SK-N-SH (cell line): Measurements from ENCODE around the gene GAS7. TPM values are rescaled to one million over a fixed set of nuclear protein-coding genes. Genes with fewer than 3 reads are reported as not detected.

Experiments used
- CTCF ChIA-PET: fragments of 300-600, 350-600 bp; formaldehyde crosslinking; extraction: SDS; loops from one replicate; lab custom pipeline; 2021; lab: Yijun Ruan, JAX
- POLR2A ChIA-PET: fragments of 350-600 bp; sonication (Branson Sonifier 250); formaldehyde crosslinking; extraction: SDS; loops from one replicate; lab custom pipeline; 2020; ENCODE audit warnings: antibody characterized with exemption, inconsistent platforms; lab: Yijun Ruan, JAX
- DNase-seq: peaks from one replicate; pipeline ENCODE4 v3.0.0; 2012
- H2AFZ ChIP-seq: fragments of 200-600 bp; sonication (generic); 2 replicates; pipeline ENCODE4 v1.8.1; 2016; ENCODE audit warnings: antibody characterized with exemption, mild to moderate bottlenecking, low read depth
- H3F3A ChIP-seq: fragments of 200-600 bp; sonication (generic); replicated peaks from 2 replicates; pipeline ENCODE3; 2016; ENCODE audit warnings: antibody characterized with exemption, mild to moderate bottlenecking; ENCODE audit not compliant: insufficient read depth
- H3K27ac ChIP-seq, 2 experiments: fragments of 200-500 bp in 1 of 2; fragments of 200-600 bp in 1 of 2; sonication (Bioruptor generic) in 1 of 2; sonication (generic), shearing (Covaris generic) in 1 of 2; 2 replicates each; pipeline versions ENCODE4 v1.5.1 to v1.6.1; 2014 to 2016; ENCODE audit warnings: low read depth in 2 of 2, inconsistent platforms in 1 of 2, low read length in 1 of 2, mild to moderate bottlenecking in 1 of 2, mixed read lengths in 1 of 2
- H3K27me3 ChIP-seq: fragments of 200-600 bp; sonication (generic), shearing (Covaris generic); 2 replicates; pipeline ENCODE4 v1.6.1; 2016; ENCODE audit warnings: mixed run types; ENCODE audit not compliant: insufficient read depth
- H3K36me3 ChIP-seq, 2 experiments: fragments of 200-500 bp in 1 of 2; fragments of 200-600 bp in 1 of 2; sonication (Bioruptor generic) in 1 of 2; sonication (generic) in 1 of 2; replicated peaks in 1 of 2; 2 replicates each; pipeline versions ENCODE3 to v1.5.1; 2014 to 2016; ENCODE audit warnings: low read length in 1 of 2, mild to moderate bottlenecking in 1 of 2; ENCODE audit not compliant: insufficient read depth in 2 of 2, control insufficient read depth in 1 of 2
- H3K4me1 ChIP-seq, 2 experiments: fragments of 200-500 bp in 1 of 2; fragments of 200-600 bp in 1 of 2; sonication (Bioruptor generic) in 1 of 2; sonication (generic), shearing (Covaris generic) in 1 of 2; 2 replicates each; pipeline versions ENCODE4 v1.5.1 to v1.6.1; 2014 to 2016; ENCODE audit warnings: low read depth in 1 of 2, low read length in 1 of 2, mixed run types in 1 of 2; ENCODE audit not compliant: insufficient read depth in 2 of 2, control insufficient read depth in 1 of 2
- H3K4me2 ChIP-seq: fragments of 200-600 bp; sonication (generic), shearing (Covaris generic); 2 replicates; pipeline ENCODE4 v1.6.1; 2017; ENCODE audit warnings: mixed run types
- H3K4me3 ChIP-seq, 2 experiments: fragments of 200-500 bp in 1 of 2; fragments of 200-600 bp in 1 of 2; sonication (Bioruptor generic) in 1 of 2; sonication (generic), shearing (Covaris generic) in 1 of 2; 2 replicates each; pipeline versions ENCODE4 v1.5.1 to v1.8.1; 2014 to 2016; ENCODE audit warnings: low read depth in 2 of 2, inconsistent platforms in 1 of 2, low read length in 1 of 2, mild to moderate bottlenecking in 1 of 2, mixed read lengths in 1 of 2, moderate library complexity in 1 of 2
- H3K79me2 ChIP-seq: fragments of 200-600 bp; sonication (generic); 2 replicates; pipeline ENCODE4 v1.8.1; 2017; ENCODE audit warnings: mild to moderate bottlenecking; ENCODE audit not compliant: insufficient read depth
- H3K9ac ChIP-seq: fragments of 200-600 bp; sonication (generic); 2 replicates; pipeline ENCODE4 v1.6.1; 2017; ENCODE audit warnings: mixed run types
- H3K9me2 ChIP-seq: fragments of 200-600 bp; sonication (generic); 2 replicates; pipeline ENCODE4 v1.6.1; 2017; ENCODE audit warnings: mixed run types
- H3K9me3 ChIP-seq: fragments of 200-600 bp; sonication (generic); 2 replicates; pipeline ENCODE4 v1.6.1; 2017; ENCODE audit warnings: mixed run types, mild to moderate bottlenecking, moderate library complexity
- H4K20me1 ChIP-seq: fragments of 200-600 bp; sonication (generic); 2 replicates; pipeline ENCODE4 v1.6.1; 2017; ENCODE audit warnings: mild to moderate bottlenecking, mixed run types; ENCODE audit not compliant: insufficient read depth
- CTCF ChIP-seq: fragments of 200-600 bp; sonication (generic); IDR thresholded peaks from 2 replicates; pipeline ENCODE4 v1.6.1; 2017; ENCODE audit warnings: antibody characterized with exemption, mild to moderate bottlenecking, moderate library complexity
- ELF1 ChIP-seq: IDR thresholded peaks from 2 replicates; pipeline ENCODE4 v1.4.0; 2012
- EP300 ChIP-seq, 2 experiments: IDR thresholded peaks; 2 replicates each; pipeline versions ENCODE4 v1.4.0 to v1.6.1; 2012; ENCODE audit warnings: borderline replicate concordance in 1 of 2, low read depth in 1 of 2, low read length in 1 of 2
- FOSL2 ChIP-seq: IDR thresholded peaks from 2 replicates; pipeline ENCODE4 v1.4.0; 2012; ENCODE audit warnings: low read depth, mild to moderate bottlenecking, moderate library complexity, borderline replicate concordance
- FOXJ3 ChIP-seq: sonication (generic); formaldehyde crosslinking; IDR thresholded peaks from 2 replicates; pipeline ENCODE4 v1.5.1; 2020; ENCODE audit warnings: mild to moderate bottlenecking, missing genetic modification reagents
- FOXM1 ChIP-seq: IDR thresholded peaks from 2 replicates; pipeline ENCODE4 v1.4.0; 2012; ENCODE audit warnings: low read depth, mild to moderate bottlenecking
- GABPA ChIP-seq: IDR thresholded peaks from 2 replicates; pipeline ENCODE4 v1.4.0; 2012; ENCODE audit warnings: low read depth, mild to moderate bottlenecking
- GATA2 ChIP-seq: sonication (generic); formaldehyde crosslinking; IDR thresholded peaks from 2 replicates; pipeline ENCODE4 v1.5.0; 2020; ENCODE audit warnings: mild to moderate bottlenecking, missing genetic modification reagents
- JUND ChIP-seq: IDR thresholded peaks from 2 replicates; pipeline ENCODE4 v1.4.0; 2012
- MEF2A ChIP-seq: IDR thresholded peaks from 2 replicates; pipeline ENCODE4 v1.4.0; 2012; ENCODE audit warnings: low read depth, borderline replicate concordance
- MXI1 ChIP-seq: IDR thresholded peaks from 2 replicates; pipeline ENCODE4 v1.6.1; 2012; ENCODE audit warnings: mild to moderate bottlenecking, low read depth, low read length, improper control_type of control experiment
- NRF1 ChIP-seq: IDR thresholded peaks from 2 replicates; pipeline ENCODE4 v1.6.1; 2012; ENCODE audit warnings: low read depth, mild to moderate bottlenecking, low read length
- POLR2AphosphoS5 ChIP-seq: IDR thresholded peaks from 2 replicates; pipeline ENCODE4 v1.6.1; 2012; ENCODE audit warnings: low read depth, low read length
- RAD21 ChIP-seq: IDR thresholded peaks from 2 replicates; pipeline ENCODE4 v1.6.1; 2012; ENCODE audit warnings: mild to moderate bottlenecking, low read length
- RCOR1 ChIP-seq: fragments of 150-350 bp; IDR thresholded peaks from 2 replicates; pipeline ENCODE4 v1.6.1; 2017; ENCODE audit warnings: antibody characterized with exemption, low read length
- RFX5 ChIP-seq: IDR thresholded peaks from 2 replicates; pipeline ENCODE4 v1.6.1; 2012; ENCODE audit warnings: mild to moderate bottlenecking, improper control_type of control experiment, low read length
- RXRA ChIP-seq: IDR thresholded peaks from 2 replicates; pipeline ENCODE4 v1.4.0; 2012; ENCODE audit warnings: low read depth, mild to moderate bottlenecking, borderline replicate concordance
- SIN3A ChIP-seq: IDR thresholded peaks from 2 replicates; pipeline ENCODE4 v1.6.1; 2012; ENCODE audit warnings: low read depth, mild to moderate bottlenecking, low read length, moderate library complexity, borderline replicate concordance
- SMC3 ChIP-seq: IDR thresholded peaks from 2 replicates; pipeline ENCODE4 v1.6.1; 2012; ENCODE audit warnings: low read depth, low read length, improper control_type of control experiment
- TEAD4 ChIP-seq: IDR thresholded peaks from 2 replicates; pipeline ENCODE4 v1.4.0; 2012; ENCODE audit warnings: mild to moderate bottlenecking, borderline replicate concordance; ENCODE audit not compliant: insufficient read depth
- YY1 ChIP-seq: IDR thresholded peaks from 2 replicates; pipeline ENCODE4 v1.4.0; 2012; ENCODE audit warnings: low read depth, mild to moderate bottlenecking
- WGBS: methylation state at CpG from one replicate; pipeline ENCODE4 v1.1.6; 2017; ENCODE audit warnings: low lambda C conversion rate; 5-methylcytosine and 5-hydroxymethylcytosine counted together
- polyA plus RNA-seq, 3 experiments: library from polyadenylated mRNA; depleted of rRNA; stranded (reverse); fragments of >200 nt; gene quantifications; 2 replicates each; pipeline ENCODE4 v1.2.3, GENCODE V29; 2012
- TF ChIP-seq, protein P1 (sequence below): IDR thresholded peaks from 2 replicates; pipeline ENCODE4 v1.4.0; 2012; ENCODE audit warnings: low read depth, borderline replicate concordance
- TF ChIP-seq, protein P2 (sequence below): IDR thresholded peaks from 2 replicates; pipeline ENCODE4; 2012
- TF ChIP-seq, protein P3 (sequence below): IDR thresholded peaks from 2 replicates; pipeline ENCODE4 v1.6.1; 2012; ENCODE audit warnings: mild to moderate bottlenecking, low read depth, low read length, moderate library complexity

The GAS7 gene
- polyA plus RNA-seq, 1 of the 3 experiments (the other 2 are of a cell fraction) = 0.12 TPM

DNA sequence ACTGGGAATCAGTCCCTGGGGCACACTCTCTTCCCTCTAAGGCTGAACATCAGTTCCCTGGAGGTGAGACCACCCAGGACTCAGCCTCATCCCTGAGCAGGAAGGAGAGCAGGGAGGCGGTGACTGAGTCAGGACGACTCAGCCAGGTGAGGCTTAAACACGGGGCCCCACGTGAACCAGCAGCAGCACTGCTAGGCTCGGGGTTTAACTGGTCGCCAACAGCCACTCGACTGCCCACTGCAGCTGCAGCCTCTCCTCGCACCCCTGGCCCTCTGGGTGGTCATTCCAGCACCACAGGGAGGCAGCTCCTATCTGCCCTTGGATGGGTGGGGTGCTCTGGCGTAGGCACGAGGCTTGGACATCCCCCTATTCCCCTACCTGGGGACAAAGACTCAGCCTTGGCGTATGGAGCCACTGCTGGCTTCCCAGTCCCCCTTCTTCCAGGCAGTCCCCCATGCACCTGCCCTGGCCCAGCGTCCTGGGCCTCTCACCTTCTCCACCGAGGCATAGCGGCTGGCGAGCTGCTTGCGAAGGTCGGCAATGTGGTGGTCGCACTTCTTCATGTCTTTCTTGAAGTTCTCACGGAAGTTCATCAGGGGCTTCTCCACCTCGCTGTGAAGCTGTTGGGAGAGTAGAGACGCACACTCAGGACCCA, 272.1 kb downstream of the GAS7 start (continued):
- TF ChIP-seq CTCF (no peak), SIN3A (no peak), EP300 (IDR thresholded peaks at IDR 0.05; ENCODE audit: borderline replicate concordance in 1 of 2, low read depth in 1 of 2, low read length in 1 of 2) (no peak), TEAD4 (no peak), GATA2 (CRISPR knock-in tag) (no peak), RAD21 (no peak), MEF2A (no peak), ELF1 (no peak)
- TF ChIP-seq, protein P1, sequence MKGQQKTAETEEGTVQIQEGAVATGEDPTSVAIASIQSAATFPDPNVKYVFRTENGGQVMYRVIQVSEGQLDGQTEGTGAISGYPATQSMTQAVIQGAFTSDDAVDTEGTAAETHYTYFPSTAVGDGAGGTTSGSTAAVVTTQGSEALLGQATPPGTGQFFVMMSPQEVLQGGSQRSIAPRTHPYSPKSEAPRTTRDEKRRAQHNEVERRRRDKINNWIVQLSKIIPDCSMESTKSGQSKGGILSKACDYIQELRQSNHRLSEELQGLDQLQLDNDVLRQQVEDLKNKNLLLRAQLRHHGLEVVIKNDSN = no peak
- TF ChIP-seq, protein P2, sequence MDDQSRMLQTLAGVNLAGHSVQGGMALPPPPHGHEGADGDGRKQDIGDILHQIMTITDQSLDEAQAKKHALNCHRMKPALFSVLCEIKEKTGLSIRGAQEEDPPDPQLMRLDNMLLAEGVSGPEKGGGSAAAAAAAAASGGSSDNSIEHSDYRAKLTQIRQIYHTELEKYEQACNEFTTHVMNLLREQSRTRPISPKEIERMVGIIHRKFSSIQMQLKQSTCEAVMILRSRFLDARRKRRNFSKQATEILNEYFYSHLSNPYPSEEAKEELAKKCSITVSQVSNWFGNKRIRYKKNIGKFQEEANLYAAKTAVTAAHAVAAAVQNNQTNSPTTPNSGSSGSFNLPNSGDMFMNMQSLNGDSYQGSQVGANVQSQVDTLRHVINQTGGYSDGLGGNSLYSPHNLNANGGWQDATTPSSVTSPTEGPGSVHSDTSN = no peak

DNA sequence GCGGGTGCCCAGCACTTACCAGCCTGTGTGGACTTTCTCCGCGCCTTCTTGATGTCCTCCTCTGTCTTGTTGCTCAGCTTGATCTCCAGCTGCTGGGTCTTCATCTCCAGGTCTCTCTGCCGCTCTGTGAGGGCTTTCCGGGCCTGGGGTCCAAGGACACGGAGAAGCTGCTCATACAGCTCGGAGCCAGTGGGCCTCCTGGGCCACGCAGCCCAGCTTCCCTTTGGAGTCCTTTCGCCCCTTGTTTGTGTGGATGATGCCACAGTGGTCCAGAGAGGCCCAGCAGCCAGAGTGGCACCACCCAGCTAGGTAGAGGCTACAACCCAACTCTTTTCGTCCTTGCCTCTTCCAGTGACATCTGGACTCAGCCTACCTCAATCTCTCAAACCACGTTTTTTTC, 272.9 kb downstream of the GAS7 start:
- no peaks in the 10 kb centered on the region for H4K20me1 ChIP-seq
- CTCF ChIA-PET = interaction anchor here (0.5 to 6.0 kb wide), 16 partner anchors 10 to 691 kb away, joined by 3 to 67 read pairs (median 4); no protein-coding TSS in a partner anchor
- H3K4me3 ChIP-seq = no peak overlapping the region
- DNase-seq = no peak
- H3K27me3 ChIP-seq = peaks cover 23% of the 10 kb centered on the region; the same call in 1 of the 2 replicates
- no peaks in the 10 kb centered on the region for H3F3A ChIP-seq
- H3K9ac ChIP-seq = no peak overlapping the region
- TF ChIP-seq GABPA = no peak
- TF ChIP-seq FOXM1 = no peak
- TF ChIP-seq, protein P3, sequence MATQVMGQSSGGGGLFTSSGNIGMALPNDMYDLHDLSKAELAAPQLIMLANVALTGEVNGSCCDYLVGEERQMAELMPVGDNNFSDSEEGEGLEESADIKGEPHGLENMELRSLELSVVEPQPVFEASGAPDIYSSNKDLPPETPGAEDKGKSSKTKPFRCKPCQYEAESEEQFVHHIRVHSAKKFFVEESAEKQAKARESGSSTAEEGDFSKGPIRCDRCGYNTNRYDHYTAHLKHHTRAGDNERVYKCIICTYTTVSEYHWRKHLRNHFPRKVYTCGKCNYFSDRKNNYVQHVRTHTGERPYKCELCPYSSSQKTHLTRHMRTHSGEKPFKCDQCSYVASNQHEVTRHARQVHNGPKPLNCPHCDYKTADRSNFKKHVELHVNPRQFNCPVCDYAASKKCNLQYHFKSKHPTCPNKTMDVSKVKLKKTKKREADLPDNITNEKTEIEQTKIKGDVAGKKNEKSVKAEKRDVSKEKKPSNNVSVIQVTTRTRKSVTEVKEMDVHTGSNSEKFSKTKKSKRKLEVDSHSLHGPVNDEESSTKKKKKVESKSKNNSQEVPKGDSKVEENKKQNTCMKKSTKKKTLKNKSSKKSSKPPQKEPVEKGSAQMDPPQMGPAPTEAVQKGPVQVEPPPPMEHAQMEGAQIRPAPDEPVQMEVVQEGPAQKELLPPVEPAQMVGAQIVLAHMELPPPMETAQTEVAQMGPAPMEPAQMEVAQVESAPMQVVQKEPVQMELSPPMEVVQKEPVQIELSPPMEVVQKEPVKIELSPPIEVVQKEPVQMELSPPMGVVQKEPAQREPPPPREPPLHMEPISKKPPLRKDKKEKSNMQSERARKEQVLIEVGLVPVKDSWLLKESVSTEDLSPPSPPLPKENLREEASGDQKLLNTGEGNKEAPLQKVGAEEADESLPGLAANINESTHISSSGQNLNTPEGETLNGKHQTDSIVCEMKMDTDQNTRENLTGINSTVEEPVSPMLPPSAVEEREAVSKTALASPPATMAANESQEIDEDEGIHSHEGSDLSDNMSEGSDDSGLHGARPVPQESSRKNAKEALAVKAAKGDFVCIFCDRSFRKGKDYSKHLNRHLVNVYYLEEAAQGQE = no peak
- no peak for TF ChIP-seq SMC3
- TF ChIP-seq GATA2 (CRISPR knock-in tag) = no peak
- TF ChIP-seq NRF1 = no peak
- TF ChIP-seq RXRA = no peak
- no peak for TF ChIP-seq ELF1
- TF ChIP-seq YY1 = no peak
- TF ChIP-seq JUND = no peak
- no peak for TF ChIP-seq EP300 (IDR thresholded peaks at IDR 0.05; ENCODE audit: borderline replicate concordance in 1 of 2, low read depth in 1 of 2, low read length in 1 of 2)
- TF ChIP-seq TEAD4 = no peak
- no peak for TF ChIP-seq FOXJ3 (CRISPR knock-in tag)
- TF ChIP-seq FOSL2 = no peak
- no peak for TF ChIP-seq RCOR1
- TF ChIP-seq POLR2AphosphoS5 = no peak
- no peak for TF ChIP-seq RFX5
- TF ChIP-seq MXI1 = no peak
- TF ChIP-seq, all 33 proteins: peak for 0
- no peak overlapping the region for H3K27ac ChIP-seq
- H3K36me3 ChIP-seq = no peaks in the 10 kb centered on the region
- WGBS = 47% methylated on average over 11 of the region's 11 CpGs
- H3K9me3 ChIP-seq = no peaks in the 10 kb centered on the region
- H3K4me2 ChIP-seq = no peak overlapping the region
- H3K79me2 ChIP-seq = no peaks in the 10 kb centered on the region
- POLR2A ChIA-PET = no interaction called here
- H3K9me2 ChIP-seq = no peaks in the 10 kb centered on the region
- H3K4me1 ChIP-seq = no peaks in the 10 kb centered on the region
- no peak overlapping the region for H2AFZ ChIP-seq
